ENCODE measurements around the gene LRRC4C. TPM values are rescaled to one million over a fixed set of nuclear protein-coding genes. Genes with fewer than 3 reads are reported as not detected.

LRRC4C gene
- total RNA-seq, 4 donors from 2014 or later, result 1.5 to 2.8 (median 1.7) TPM

DNA sequence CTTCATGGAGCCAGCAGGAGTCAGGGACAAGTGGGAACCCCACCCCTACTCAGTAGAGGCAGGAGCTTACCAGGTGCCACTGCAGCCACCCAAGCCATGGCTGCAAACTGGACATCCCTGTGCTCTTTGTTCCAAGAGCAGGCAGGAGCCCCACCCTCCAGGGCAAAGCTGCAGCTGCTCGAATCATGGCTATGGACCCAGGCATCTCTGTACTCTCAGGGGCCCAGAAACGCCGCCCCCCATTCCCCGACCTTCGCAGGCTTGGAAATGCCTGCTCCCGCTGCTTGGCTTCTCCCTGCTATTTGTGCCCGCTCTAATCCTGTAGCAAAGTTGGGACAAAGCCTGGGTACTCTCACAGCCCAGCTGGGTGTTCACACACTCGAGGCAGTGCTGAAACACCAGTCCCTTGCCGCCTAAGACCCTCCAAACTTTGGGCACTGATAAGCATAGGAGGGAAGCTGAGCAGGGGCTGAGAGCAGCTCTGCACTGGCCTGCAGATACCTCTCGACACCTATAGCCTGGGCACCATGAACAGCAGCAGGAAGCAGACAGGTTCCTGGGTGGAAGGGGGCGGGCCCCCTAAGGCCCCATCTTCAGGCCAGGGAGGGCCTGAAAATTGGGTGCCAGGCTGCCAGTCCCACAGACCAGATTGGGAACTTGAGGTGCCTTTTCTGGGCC lies 402.4 kb downstream of the LRRC4C start:
- WGBS, 2 donors (ENCODE audit: low coverage in 1 of 2), result no CpG with 5 or more reads among the region's 11 CpGs
- ATAC-seq, result no peak
- Histone ChIP-seq H3K27ac (no peak overlapping the region), H3K27me3 (no peaks in the 10 kb centered on the region), H3K36me3 (no peaks in the 10 kb centered on the region), H3K9me3 (no peaks in the 10 kb centered on the region), H3K4me1 (no peaks in the 10 kb centered on the region), H3K4me3 (no peak overlapping the region)
- TF ChIP-seq EP300 (IDR thresholded peaks at IDR 0.05) (no peak), POLR2A (IDR thresholded peaks at IDR 0.05) (no peak), CTCF (IDR thresholded peaks at IDR 0.05) (no peak), POLR2AphosphoS5 (IDR thresholded peaks at IDR 0.05) (no peak)

- ATAC-seq, result no peak
- no peak overlapping the region for H3K27ac ChIP-seq
- H3K36me3 ChIP-seq, result no peaks in the 10 kb centered on the region
- H3K4me3 ChIP-seq, result no peak overlapping the region
- H3K9me3 ChIP-seq, result no peaks in the 10 kb centered on the region
- H3K27me3 ChIP-seq, result no peaks in the 10 kb centered on the region
- no peaks in the 10 kb centered on the region for H3K4me1 ChIP-seq
- TF ChIP-seq POLR2AphosphoS5 (IDR thresholded peaks at IDR 0.05) (no peak), EP300 (IDR thresholded peaks at IDR 0.05) (no peak), POLR2A (IDR thresholded peaks at IDR 0.05) (no peak), CTCF (IDR thresholded peaks at IDR 0.05) (no peak)
Measured at GRCh38 chr11:41053894-41054293, 405.6 kb downstream of the LRRC4C start.

GRCh38 chr11:41051919-41052635 lies 407.4 kb downstream of the LRRC4C start:
- H3K9me3 ChIP-seq, result no peaks in the 10 kb centered on the region
- H3K27me3 ChIP-seq, result no peaks in the 10 kb centered on the region
- 72 to 76% methylated on average over 3 of the region's 3 CpGs for WGBS, 2 donors (ENCODE audit: low coverage in 1 of 2)
- ATAC-seq, result no peak
- no peak overlapping the region for H3K4me3 ChIP-seq
- no peaks in the 10 kb centered on the region for H3K36me3 ChIP-seq
- H3K27ac ChIP-seq, result no peak overlapping the region
- H3K4me1 ChIP-seq, result no peaks in the 10 kb centered on the region
- TF ChIP-seq EP300 (IDR thresholded peaks at IDR 0.05), result no peak
- no peak for TF ChIP-seq POLR2A (IDR thresholded peaks at IDR 0.05)
- no peak for TF ChIP-seq CTCF (IDR thresholded peaks at IDR 0.05)
- no peak for TF ChIP-seq POLR2AphosphoS5 (IDR thresholded peaks at IDR 0.05)

GRCh38 chr11:41050791-41051190 lies 408.7 kb downstream of the LRRC4C start:
- Histone ChIP-seq H3K4me3 (no peak overlapping the region), H3K27ac (no peak overlapping the region), H3K4me1 (no peaks in the 10 kb centered on the region), H3K27me3 (no peaks in the 10 kb centered on the region), H3K36me3 (no peaks in the 10 kb centered on the region), H3K9me3 (no peaks in the 10 kb centered on the region)
- ATAC-seq, result no peak
- TF ChIP-seq EP300 (IDR thresholded peaks at IDR 0.05), result no peak

DNA sequence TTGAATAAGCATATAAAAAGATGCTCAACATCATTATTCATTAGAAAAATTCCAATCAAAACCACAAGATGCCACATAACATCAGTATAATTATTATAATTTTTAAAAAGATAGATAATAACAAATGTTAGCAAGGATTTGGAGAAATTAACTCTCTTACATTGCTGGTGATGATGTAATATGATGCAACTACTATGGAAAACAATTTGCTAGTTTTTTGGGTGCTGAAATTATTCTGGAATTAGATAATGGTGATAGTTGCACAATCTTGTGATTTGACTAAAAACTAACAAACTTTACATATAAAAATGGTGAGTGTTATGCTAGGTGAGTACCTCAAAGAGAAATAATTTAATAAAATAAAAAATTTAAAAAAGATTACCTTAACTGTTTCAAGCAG lies 412.2 kb downstream of the LRRC4C start:
- TF ChIP-seq EP300 (IDR thresholded peaks at IDR 0.05) (no peak), POLR2AphosphoS5 (IDR thresholded peaks at IDR 0.05) (no peak), CTCF (IDR thresholded peaks at IDR 0.05) (no peak), POLR2A (IDR thresholded peaks at IDR 0.05) (no peak)
- Histone ChIP-seq H3K9me3 (no peaks in the 10 kb centered on the region), H3K4me3 (no peak overlapping the region)

More for the DNA sequence above, 412.2 kb downstream of the LRRC4C start:
- no peaks in the 10 kb centered on the region for H3K4me1 ChIP-seq
- no peak for ATAC-seq
- H3K27ac ChIP-seq, result no peak overlapping the region
- H3K27me3 ChIP-seq, result no peaks in the 10 kb centered on the region
- H3K36me3 ChIP-seq, result no peaks in the 10 kb centered on the region

Data from gastroesophageal sphincter (tissue), 4 donors.